ENCODE data around the gene IWS1. TPM values are rescaled to one million over a fixed set of nuclear protein-coding genes. Genes with fewer than 3 reads are reported as not detected.

IWS1 gene
- total RNA-seq, 2 donors from 2014 or later: 91.4 to 107 TPM

GRCh38 chr2:127508023-127508630 is 18.2 kb downstream of the IWS1 start:
- Histone ChIP-seq H3K9ac (ENCODE audit: extremely low read depth, low read length, poor library complexity, severe bottlenecking) (no peak overlapping the region), H3K4me3 (ENCODE audit: low read length) (no peak overlapping the region), H3K4me1 (ENCODE audit: control insufficient read depth, insufficient read depth, low read length) (peaks cover 6% of the 10 kb centered on the region), H3K36me3 (ENCODE audit: control insufficient read depth, insufficient read depth, low read length) (peaks cover 91% of the 10 kb centered on the region), H3K27ac (ENCODE audit: low read depth, low read length) (no peak overlapping the region), H3K9me3 (ENCODE audit: control insufficient read depth, low read length) (no peaks in the 10 kb centered on the region), H3K27me3 (ENCODE audit: control insufficient read depth, insufficient read depth, low read length, poor library complexity, severe bottlenecking) (no peaks in the 10 kb centered on the region)
- no peaks in the 10 kb centered on the region for H3K9me3 Mint-ChIP-seq
- peaks cover 48% of the 10 kb centered on the region for H3K36me3 Mint-ChIP-seq (ENCODE audit: low read depth)
- H3K4me3 Mint-ChIP-seq: no peak overlapping the region
- TF ChIP-seq CTCF (conservative IDR thresholded peaks at IDR 0.05): no peak
- H3K27ac Mint-ChIP-seq: peak overlapping the region; percentile 62
- H3K4me1 Mint-ChIP-seq: peaks cover 21% of the 10 kb centered on the region
- WGBS, 2 experiments (ENCODE audit: insufficient coverage in 1 of 2, insufficient read length in 1 of 2): 92 to 95% methylated on average over 4 of the region's 4 CpGs
- DNase-seq: no peak
- no peaks in the 10 kb centered on the region for H3K27me3 Mint-ChIP-seq (ENCODE audit: insufficient read depth)

GRCh38 chr2:127506510-127506909 is 19.8 kb downstream of the IWS1 start:
- Histone ChIP-seq H3K27ac (ENCODE audit: low read depth, low read length) (no peak overlapping the region), H3K27me3 (ENCODE audit: control insufficient read depth, insufficient read depth, low read length, poor library complexity, severe bottlenecking) (no peaks in the 10 kb centered on the region), H3K36me3 (ENCODE audit: control insufficient read depth, insufficient read depth, low read length) (peaks cover 91% of the 10 kb centered on the region), H3K9ac (ENCODE audit: extremely low read depth, low read length, poor library complexity, severe bottlenecking) (no peak overlapping the region), H3K9me3 (ENCODE audit: control insufficient read depth, low read length) (no peaks in the 10 kb centered on the region), H3K4me1 (ENCODE audit: control insufficient read depth, insufficient read depth, low read length) (peaks cover 2% of the 10 kb centered on the region), H3K4me3 (ENCODE audit: low read length) (no peak overlapping the region)
- H3K27ac Mint-ChIP-seq: no peak overlapping the region
- H3K9me3 Mint-ChIP-seq: no peaks in the 10 kb centered on the region
- WGBS, 2 experiments (ENCODE audit: insufficient coverage in 1 of 2, insufficient read length in 1 of 2): 100% methylated on average over 1 of the region's 1 CpG; no CpG with 5 or more reads in 1 of the 2 experiments
- H3K27me3 Mint-ChIP-seq (ENCODE audit: insufficient read depth): no peaks in the 10 kb centered on the region
- peaks cover 11% of the 10 kb centered on the region for H3K4me1 Mint-ChIP-seq
- peaks cover 62% of the 10 kb centered on the region for H3K36me3 Mint-ChIP-seq (ENCODE audit: low read depth)
- TF ChIP-seq CTCF (conservative IDR thresholded peaks at IDR 0.05): no peak
- DNase-seq: no peak
- no peak overlapping the region for H3K4me3 Mint-ChIP-seq

DNA sequence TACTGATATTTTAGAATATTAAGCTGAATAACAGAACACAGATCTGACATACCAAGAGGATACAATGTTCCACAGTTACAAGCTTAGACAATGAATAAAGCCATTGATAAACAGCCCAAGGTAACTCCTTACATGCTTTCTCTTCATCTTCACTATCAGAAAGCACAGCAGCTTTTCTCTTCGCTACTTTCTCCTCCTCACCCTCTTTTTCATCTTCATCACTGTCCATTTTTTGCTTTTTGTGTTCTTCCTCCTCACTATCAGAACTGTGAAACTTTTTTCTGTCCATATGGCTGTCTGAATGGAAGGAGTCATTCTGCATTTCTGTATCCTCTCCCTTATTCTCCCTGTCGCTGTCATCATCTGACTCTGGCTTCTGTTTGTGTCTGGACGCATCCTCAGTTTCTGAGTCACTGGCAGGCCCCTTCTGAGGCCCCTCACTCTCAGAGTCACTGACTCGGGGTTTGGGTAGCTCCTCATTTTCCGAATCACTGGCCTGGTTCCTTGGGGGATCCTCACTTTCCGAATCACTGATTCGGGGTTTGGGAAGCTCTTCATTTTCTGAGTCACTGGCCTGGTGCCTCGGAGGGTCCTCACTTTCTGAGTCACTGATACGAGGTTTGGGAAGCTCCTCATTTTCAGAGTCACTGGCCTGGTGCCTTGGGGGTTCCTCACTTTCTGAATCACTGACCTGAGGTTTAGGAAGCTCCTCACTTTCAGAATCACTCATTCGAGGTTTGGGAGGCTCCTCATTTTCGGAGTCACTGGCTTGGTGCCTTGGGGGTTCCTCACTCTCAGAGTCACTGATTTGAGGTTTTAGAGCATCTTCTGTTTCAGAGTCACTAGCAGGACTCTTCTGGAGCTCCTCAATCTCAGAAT is 21.5 kb downstream of the IWS1 start:
- H3K9me3 ChIP-seq (ENCODE audit: control insufficient read depth, low read length): no peaks in the 10 kb centered on the region
- DNase-seq: no peak
- Mint-ChIP-seq H3K4me3 (no peak overlapping the region), H3K27me3 (ENCODE audit: insufficient read depth) (no peaks in the 10 kb centered on the region), H3K36me3 (ENCODE audit: low read depth) (peaks cover 59% of the 10 kb centered on the region), H3K4me1 (peaks cover 7% of the 10 kb centered on the region), H3K27ac (no peak overlapping the region), H3K9me3 (no peaks in the 10 kb centered on the region)
- no peaks in the 10 kb centered on the region for H3K27me3 ChIP-seq (ENCODE audit: control insufficient read depth, insufficient read depth, low read length, poor library complexity, severe bottlenecking)
- no peak for TF ChIP-seq CTCF (conservative IDR thresholded peaks at IDR 0.05)
- no peak overlapping the region for H3K4me3 ChIP-seq (ENCODE audit: low read length)
- H3K27ac ChIP-seq (ENCODE audit: low read depth, low read length): no peak overlapping the region
- H3K4me1 ChIP-seq (ENCODE audit: control insufficient read depth, insufficient read depth, low read length): peaks cover 2% of the 10 kb centered on the region
- peaks cover 95% of the 10 kb centered on the region for H3K36me3 ChIP-seq (ENCODE audit: control insufficient read depth, insufficient read depth, low read length)
- 92 to 98% methylated on average over 11 of the region's 11 CpGs for WGBS, 2 experiments (ENCODE audit: insufficient coverage in 1 of 2, insufficient read length in 1 of 2)
- H3K9ac ChIP-seq (ENCODE audit: extremely low read depth, low read length, poor library complexity, severe bottlenecking): no peak overlapping the region
